IMR-90 (cell line): Measurements from ENCODE around the gene ANKFN1. TPM values are rescaled to one million over a fixed set of nuclear protein-coding genes. Genes with fewer than 3 reads are reported as not detected.

Source experiments
- ATAC-seq: fragments of 200-7000 bp; cut with Tn5 transposase; 2 replicates; pipeline ENCODE4 v1.9.1; 2020; ENCODE audit warnings: low read depth, mild to moderate bottlenecking, moderate library complexity
- BruUV-seq: library from RNA; stranded (reverse); fragments of 400-500 nt; replicated peaks from 2 replicates; lab custom pipeline; 2021; lab: Mats Ljungman, UMichigan
- CTCF ChIA-PET: fragments of 300-600 bp; formaldehyde crosslinking; extraction: SDS; loops from one replicate; lab custom pipeline; 2021; ENCODE audit warnings: antibody characterized with exemption; lab: Yijun Ruan, JAX
- POLR2A ChIA-PET: fragments of 300-600 bp; sonication (Branson Sonifier 250); formaldehyde crosslinking; loops from one replicate; lab custom pipeline; 2022; ENCODE audit warnings: antibody characterized with exemption; ENCODE audit not compliant: unreplicated experiment; lab: Charles Lee
- DNase-seq: peaks from one replicate; pipeline ENCODE4 v3.0.0; 2013
- H2AFZ ChIP-seq: replicated peaks from 2 replicates; pipeline ENCODE3; 2013; ENCODE audit warnings: low read length, mild to moderate bottlenecking; ENCODE audit not compliant: poor library complexity
- H2AK5ac ChIP-seq: 2 replicates; pipeline ENCODE4 v1.6.1; 2013; ENCODE audit warnings: low read depth, low read length, inconsistent platforms
- H2AK9ac ChIP-seq: replicated peaks from 2 replicates; pipeline ENCODE3; 2013; ENCODE audit warnings: mild to moderate bottlenecking, low read depth, low read length, moderate library complexity; ENCODE audit not compliant: poor library complexity
- H2BK120ac ChIP-seq: 2 replicates; pipeline ENCODE4 v1.6.1; 2013; ENCODE audit warnings: low read depth, low read length, inconsistent platforms
- H2BK15ac ChIP-seq: 3 replicates; pipeline ENCODE4 v1.6.1; 2013; ENCODE audit warnings: low read depth, low read length, inconsistent platforms
- H2BK20ac ChIP-seq: 2 replicates; pipeline ENCODE4 v1.6.1; 2013; ENCODE audit warnings: low read depth, mild to moderate bottlenecking, inconsistent platforms, low read length, moderate library complexity
- H2BK5ac ChIP-seq: 2 replicates; pipeline ENCODE4 v1.6.1; 2013; ENCODE audit warnings: mild to moderate bottlenecking, low read depth, low read length, inconsistent platforms; ENCODE audit not compliant: poor library complexity, severe bottlenecking
- H3K14ac ChIP-seq: replicated peaks from 2 replicates; pipeline ENCODE4 v1.6.1; 2013; ENCODE audit warnings: low read depth, low read length, inconsistent platforms
- H3K18ac ChIP-seq: 2 replicates; pipeline ENCODE4 v1.6.1; 2013; ENCODE audit warnings: low read depth, low read length, control low read depth
- H3K23ac ChIP-seq: 2 replicates; pipeline ENCODE4 v1.6.1; 2013; ENCODE audit warnings: low read depth, low read length, inconsistent platforms
- H3K27ac ChIP-seq: 2 replicates; pipeline ENCODE4 v1.5.1; 2013; ENCODE audit warnings: mild to moderate bottlenecking, control low read depth, low read length; ENCODE audit not compliant: insufficient read depth
- H3K27me3 ChIP-seq: 2 replicates; pipeline ENCODE4 v1.6.1; 2013; ENCODE audit warnings: low read length; ENCODE audit not compliant: control insufficient read depth, insufficient read depth
- H3K36me3 ChIP-seq: 2 replicates; pipeline ENCODE4 v1.6.1; 2013; ENCODE audit warnings: low read length, mixed read lengths; ENCODE audit not compliant: control insufficient read depth, insufficient read depth
- H3K4ac ChIP-seq: 2 replicates; pipeline ENCODE4 v1.6.1; 2013; ENCODE audit warnings: low read depth, low read length, inconsistent platforms
- H3K4me1 ChIP-seq: 2 replicates; pipeline ENCODE4 v1.6.1; 2013; ENCODE audit warnings: low read length, mixed read lengths; ENCODE audit not compliant: control insufficient read depth, insufficient read depth
- H3K4me2 ChIP-seq: 2 replicates; pipeline ENCODE4 v1.6.1; 2013; ENCODE audit warnings: low read depth, mild to moderate bottlenecking, control low read depth, low read length, moderate library complexity
- H3K4me3 ChIP-seq: 2 replicates; pipeline ENCODE4 v1.5.1; 2013; ENCODE audit warnings: low read depth, mild to moderate bottlenecking, control low read depth, low read length, moderate library complexity; ENCODE audit not compliant: insufficient read depth
- H3K56ac ChIP-seq: 2 replicates; pipeline ENCODE4 v1.6.1; 2013; ENCODE audit warnings: low read length, inconsistent platforms; ENCODE audit not compliant: insufficient read depth; ENCODE audit errors: extremely low read depth
- H3K79me1 ChIP-seq, 2 experiments: 2 replicates each; pipeline ENCODE4 v1.6.1; 2013; ENCODE audit warnings: low read length in 2 of 2, inconsistent platforms in 1 of 2, low read depth in 1 of 2
- H3K9ac ChIP-seq: 2 replicates; pipeline ENCODE4 v1.6.1; 2013; ENCODE audit warnings: low read depth, low read length, control low read depth
- H3K9me1 ChIP-seq: 2 replicates; pipeline ENCODE4 v1.6.1; 2013; ENCODE audit warnings: low read length, inconsistent platforms; ENCODE audit not compliant: insufficient read depth
- H3K9me3 ChIP-seq: 2 replicates; pipeline ENCODE4 v1.6.1; 2013; ENCODE audit warnings: low read length; ENCODE audit not compliant: control insufficient read depth, insufficient read depth
- H4K20me1 ChIP-seq: 2 replicates; pipeline ENCODE4 v1.6.1; 2013; ENCODE audit warnings: low read length, inconsistent platforms; ENCODE audit not compliant: insufficient read depth
- H4K5ac ChIP-seq: 2 replicates; pipeline ENCODE4 v1.6.1; 2013; ENCODE audit warnings: mild to moderate bottlenecking, low read depth, low read length, control low read depth
- H4K8ac ChIP-seq, 2 experiments: 2 replicates each; pipeline ENCODE4 v1.6.1; 2013; ENCODE audit warnings: low read depth in 2 of 2, low read length in 2 of 2, control low read depth in 1 of 2, inconsistent platforms in 1 of 2
- H4K91ac ChIP-seq: 2 replicates; pipeline ENCODE4 v1.6.1; 2013; ENCODE audit warnings: low read depth, low read length, inconsistent platforms; ENCODE audit not compliant: insufficient read depth
- CEBPB ChIP-seq: IDR thresholded peaks from 2 replicates; pipeline ENCODE4 v1.6.1; 2012; ENCODE audit warnings: low read depth, low read length, improper control_type of control experiment
- CHD1 ChIP-seq: IDR thresholded peaks from 2 replicates; pipeline ENCODE4 v1.6.1; 2012; ENCODE audit warnings: low read depth, low read length, improper control_type of control experiment
- CTCF ChIP-seq: conservative IDR thresholded peaks from 2 replicates; pipeline ENCODE4 v1.5.1; 2012; ENCODE audit warnings: mild to moderate bottlenecking, low read depth, low read length, improper control_type of control experiment
- NFE2L2 ChIP-seq: fragments of 150-350 bp; IDR thresholded peaks from 2 replicates; pipeline ENCODE4 v1.6.1; 2016; ENCODE audit warnings: low read depth, mild to moderate bottlenecking, low read length
- RAD21 ChIP-seq: IDR thresholded peaks from 2 replicates; pipeline ENCODE4 v1.6.1; 2012; ENCODE audit warnings: low read length, improper control_type of control experiment
- RFX5 ChIP-seq: IDR thresholded peaks from 2 replicates; pipeline ENCODE4 v1.8.0; 2012; ENCODE audit warnings: low read depth, mild to moderate bottlenecking, low read length, moderate library complexity
- SMC3 ChIP-seq: fragments of 150-350 bp; IDR thresholded peaks from 2 replicates; pipeline ENCODE4 v1.6.1; 2016; ENCODE audit warnings: low read depth, mild to moderate bottlenecking, antibody characterized with exemption, low read length, moderate library complexity
- USF2 ChIP-seq: fragments of 150-350 bp; IDR thresholded peaks from 2 replicates; pipeline ENCODE4 v1.6.1; 2017; ENCODE audit warnings: mild to moderate bottlenecking, antibody characterized with exemption, low read length, low read depth
- WGBS, 2 experiments: methylation state at CpG; one replicate each; pipeline versions ENCODE4 v1.1.5 to v1.1.7; 2013; ENCODE audit warnings: missing lambda C conversion rate in 2 of 2; ENCODE audit not compliant: insufficient read length in 1 of 2; ENCODE audit errors: extremely low coverage in 2 of 2; 5-methylcytosine and 5-hydroxymethylcytosine counted together
- dilution Hi-C: fragments of 300-500 bp; cut with HindIII; formaldehyde crosslinking; loops from one replicate; pipeline ENCODE4 v1.14.3; 2018; ENCODE audit warnings: low sequenced_read_pairs; ENCODE audit not compliant: unreplicated experiment
- in situ Hi-C: fragments of 300-500 bp; cut with MboI; formaldehyde crosslinking; loops from 3 replicates; pipeline ENCODE4 v1.14.3; 2019; ENCODE audit warnings: low sequenced_read_pairs, inconsistent platforms, mixed read lengths
- intact Hi-C: fragments of 100-400 bp; cut with micrococcal nuclease; formaldehyde crosslinking; loops from 2 replicates; pipeline ENCODE4 v1.10.0; 2022
- polyA plus RNA-seq, 3 experiments: library from polyadenylated mRNA; depleted of rRNA; stranded (reverse); fragments of >200 nt; gene quantifications; 2 replicates each; pipeline ENCODE4 v1.2.3, GENCODE V29; 2012; ENCODE audit warnings: low replicate concordance in 1 of 3
- total RNA-seq: library from RNA; depleted of rRNA; stranded (reverse); fragments of >200 nt; gene quantifications from 2 replicates; pipeline ENCODE4 v1.2.3, GENCODE V29; 2012

ANKFN1 gene
- total and polyA plus RNA-seq, 2 of the 4 experiments (the other 2 are of a cell fraction): not detected

- no peaks in the 10 kb centered on the region for H4K20me1 ChIP-seq
- H3K9me1 ChIP-seq: no peaks in the 10 kb centered on the region
- no peak overlapping the region for H4K91ac ChIP-seq
- H4K5ac ChIP-seq: no peak overlapping the region
- no peak overlapping the region for H3K23ac ChIP-seq
- no peak overlapping the region for H3K27ac ChIP-seq
- peaks cover 3% of the 10 kb centered on the region; the same call in 1 of the 2 replicates for H3K4me1 ChIP-seq
- no peak overlapping the region for H2AK9ac ChIP-seq
- H3K79me1 ChIP-seq: no peaks in the 10 kb centered on the region
- CTCF ChIA-PET: no interaction called here
- POLR2A ChIA-PET: no interaction called here
- no peak overlapping the region for H3K4me3 ChIP-seq
- no peak overlapping the region for H2BK20ac ChIP-seq
- no TSS peak for BruUV-seq
- intact Hi-C loops (no loop called here), in situ Hi-C loops (no loop called here), dilution Hi-C loops (no loop called here)
- H3K4ac ChIP-seq: no peak overlapping the region
- H3K9ac ChIP-seq: no peak overlapping the region
- no peak overlapping the region for H3K56ac ChIP-seq
- no peak overlapping the region for H2BK15ac ChIP-seq
- H2BK120ac ChIP-seq: no peak overlapping the region
- H3K36me3 ChIP-seq: no peaks in the 10 kb centered on the region
- H3K4me2 ChIP-seq: no peak overlapping the region
- H2AK5ac ChIP-seq: no peak overlapping the region
- H3K27me3 ChIP-seq: peaks cover 5% of the 10 kb centered on the region
- no peak overlapping the region for H3K18ac ChIP-seq
- no peak overlapping the region for H4K8ac ChIP-seq
- no peak overlapping the region for H2BK5ac ChIP-seq
- no CpG with 5 or more reads among the region's 2 CpGs for WGBS, 2 experiments
- no peak overlapping the region for H3K14ac ChIP-seq
- TF ChIP-seq RFX5 (no peak), CHD1 (no peak), CTCF (no peak), SMC3 (no peak), USF2 (no peak), NFE2L2 (no peak), CEBPB (no peak), RAD21 (no peak)
- ATAC-seq: no peak
- H3K9me3 ChIP-seq: no peaks in the 10 kb centered on the region
- no peak for DNase-seq
- H2AFZ ChIP-seq: no peak overlapping the region
These were observed 169.7 kb downstream of the ANKFN1 start for GRCh38 chr17:56322991-56323390.
